Hepatic stellate cell (primary cell): ENCODE data around the gene CDK19.

Source experiments
- DNase-seq: peaks from one replicate; pipeline ENCODE4 v3.0.0; 2011; ENCODE audit warnings: low spot score

CDK19 gene

GRCh38 chr6:110660066-110660655 lies 155.1 kb downstream of the CDK19 start:
- no peak for DNase-seq

GRCh38 chr6:110658631-110659211 lies 156.5 kb downstream of the CDK19 start:
- DNase-seq = no peak

GRCh38 chr6:110656492-110656891 lies 158.8 kb downstream of the CDK19 start:
- no peak for DNase-seq

GRCh38 chr6:110655821-110656220 lies 159.4 kb downstream of the CDK19 start:
- no peak for DNase-seq

GRCh38 chr6:110654096-110654820 lies 161.0 kb downstream of the CDK19 start:
- DNase-seq = no peak

GRCh38 chr6:110653381-110653780 lies 161.9 kb downstream of the CDK19 start:
- no peak for DNase-seq

- no peak for DNase-seq
Measured at GRCh38 chr6:110652520-110652919, 162.7 kb downstream of the CDK19 start.

GRCh38 chr6:110650755-110651154 lies 164.5 kb downstream of the CDK19 start:
- no peak for DNase-seq

- DNase-seq = no peak
Measured at GRCh38 chr6:110649704-110650103, 165.6 kb downstream of the CDK19 start.

- no peak for DNase-seq
Measured at GRCh38 chr6:110646951-110647910, 168.0 kb downstream of the CDK19 start.

GRCh38 chr6:110646419-110646698 lies 168.9 kb downstream of the CDK19 start:
- no peak for DNase-seq

- no peak for DNase-seq
Measured at GRCh38 chr6:110645685-110646418, 169.4 kb downstream of the CDK19 start.

GRCh38 chr6:110643175-110643574 lies 172.1 kb downstream of the CDK19 start:
- DNase-seq = no peak

- no peak for DNase-seq
Measured at GRCh38 chr6:110642711-110643110, 172.6 kb downstream of the CDK19 start.

- no peak for DNase-seq
Measured at GRCh38 chr6:110636781-110637180, 178.5 kb downstream of the CDK19 start.

GRCh38 chr6:110635096-110635495 lies 180.2 kb downstream of the CDK19 start:
- no peak for DNase-seq

GRCh38 chr6:110633731-110634213 lies 181.5 kb downstream of the CDK19 start:
- DNase-seq = no peak

GRCh38 chr6:110629153-110629552 lies 186.1 kb downstream of the CDK19 start:
- no peak for DNase-seq

- DNase-seq = peak; percentile 58
Measured at GRCh38 chr6:110628330-110628729, 186.9 kb downstream of the CDK19 start.

GRCh38 chr6:110626442-110626841 lies 188.8 kb downstream of the CDK19 start:
- DNase-seq = no peak

- peak; percentile 26 for DNase-seq
Measured at GRCh38 chr6:110625883-110626282, 189.4 kb downstream of the CDK19 start.
